ENCODE measurements around the gene KIAA0513.

The KIAA0513 gene

GRCh38 chr16:85027349-85027957 is at the start of gene KIAA0513:
KIAA0513 (plus strand) TSS chr16:85027795; CDS start chr16:85067072, 39,277 bp downstream.
- DNase-seq (ENCODE audit: low spot score) = peak; percentile 100

GRCh38 chr16:84979516-84979915 is 48.1 kb upstream of the KIAA0513 start:
- no peak for DNase-seq (ENCODE audit: low spot score)

GRCh38 chr16:84982434-84982833 is 45.2 kb upstream of the KIAA0513 start:
- no peak for DNase-seq (ENCODE audit: low spot score)

GRCh38 chr16:84985079-84986065 is 42.2 kb upstream of the KIAA0513 start:
- peak; percentile 71 for DNase-seq (ENCODE audit: low spot score)

- DNase-seq (ENCODE audit: low spot score) = no peak
These were observed 41.5 kb upstream of the KIAA0513 start for GRCh38 chr16:84986102-84986501.

GRCh38 chr16:84986879-84987278 is 40.7 kb upstream of the KIAA0513 start:
- no peak for DNase-seq (ENCODE audit: low spot score)

- no peak for DNase-seq (ENCODE audit: low spot score)
These were observed 39.1 kb upstream of the KIAA0513 start for GRCh38 chr16:84988328-84989080.

GRCh38 chr16:84989749-84990620 is 37.6 kb upstream of the KIAA0513 start:
- DNase-seq (ENCODE audit: low spot score) = no peak

- no peak for DNase-seq (ENCODE audit: low spot score)
These were observed 36.8 kb upstream of the KIAA0513 start for GRCh38 chr16:84990782-84991181.

- DNase-seq (ENCODE audit: low spot score) = no peak
These were observed 34.9 kb upstream of the KIAA0513 start for GRCh38 chr16:84992717-84993075.

GRCh38 chr16:84993926-84994325 is 33.7 kb upstream of the KIAA0513 start:
- DNase-seq (ENCODE audit: low spot score) = no peak

GRCh38 chr16:84995663-84996062 is 31.9 kb upstream of the KIAA0513 start:
- no peak for DNase-seq (ENCODE audit: low spot score)

GRCh38 chr16:84996365-84996764 is 31.2 kb upstream of the KIAA0513 start:
- no peak for DNase-seq (ENCODE audit: low spot score)

- no peak for DNase-seq (ENCODE audit: low spot score)
These were observed 28.4 kb upstream of the KIAA0513 start for GRCh38 chr16:84999200-84999599.

- no peak for DNase-seq (ENCODE audit: low spot score)
These were observed 27.6 kb upstream of the KIAA0513 start for GRCh38 chr16:84999857-85000480.

GRCh38 chr16:85002099-85002541 is 25.5 kb upstream of the KIAA0513 start:
- no peak for DNase-seq (ENCODE audit: low spot score)

- DNase-seq (ENCODE audit: low spot score) = no peak
These were observed 25.0 kb upstream of the KIAA0513 start for GRCh38 chr16:85002608-85003007.

- no peak for DNase-seq (ENCODE audit: low spot score)
These were observed 24.5 kb upstream of the KIAA0513 start for GRCh38 chr16:85003076-85003475.

- no peak for DNase-seq (ENCODE audit: low spot score)
These were observed 23.6 kb upstream of the KIAA0513 start for GRCh38 chr16:85003725-85004586.

All from AG08396 (cell line).